PC-9 (cell line): ENCODE data around the gene RREB1. TPM values are rescaled to one million over a fixed set of nuclear protein-coding genes. Genes with fewer than 3 reads are reported as not detected.

Source experiments
- BruUV-seq: library from RNA; stranded (reverse); fragments of 400-500 nt; replicated peaks from 2 replicates; lab custom pipeline; 2021; lab: Mats Ljungman, UMichigan
- CTCF ChIA-PET: fragments of 300-600 bp; sonication (Branson Sonifier 250); formaldehyde crosslinking; loops from one replicate; lab custom pipeline; 2022; ENCODE audit warnings: antibody characterized with exemption; lab: Charles Lee
- POLR2A ChIA-PET: fragments of 300-600 bp; sonication (Branson Sonifier 250); formaldehyde crosslinking; loops from one replicate; lab custom pipeline; 2022; ENCODE audit warnings: antibody characterized with exemption; ENCODE audit not compliant: unreplicated experiment; lab: Charles Lee
- DNase-seq, 2 experiments: peaks; one replicate each; pipeline versions ENCODE4 v3.0.0 to v3.0.0-alpha.2; 2015 to 2022; ENCODE audit warnings: mixed read lengths in 1 of 2
- H2AFZ ChIP-seq: fragments of 200-600 bp; sonication (generic); 2 replicates; pipeline ENCODE4 v1.8.1; 2017; ENCODE audit warnings: antibody characterized with exemption
- H3F3A ChIP-seq: fragments of 200-600 bp; sonication (generic); 2 replicates; pipeline ENCODE4 v1.8.1; 2017; ENCODE audit warnings: antibody characterized with exemption, mild to moderate bottlenecking, low read depth; ENCODE audit not compliant: insufficient read depth
- H3K27ac ChIP-seq: fragments of 200-600 bp; sonication (generic); 2 replicates; pipeline ENCODE4 v1.6.1; 2016; ENCODE audit warnings: mixed run types
- H3K27me3 ChIP-seq: fragments of 200-600 bp; sonication (generic); 2 replicates; pipeline ENCODE4 v1.6.1; 2016; ENCODE audit warnings: low read depth, mixed run types; ENCODE audit not compliant: insufficient read depth
- H3K36me3 ChIP-seq: fragments of 200-600 bp; sonication (generic); 2 replicates; pipeline ENCODE4 v1.6.1; 2016; ENCODE audit warnings: low read depth, mixed run types
- H3K4me1 ChIP-seq: fragments of 200-600 bp; sonication (generic); replicated peaks from 2 replicates; pipeline ENCODE4 v1.6.1; 2016; ENCODE audit warnings: mixed run types; ENCODE audit not compliant: insufficient read depth
- H3K4me2 ChIP-seq: fragments of 200-600 bp; sonication (generic); 2 replicates; pipeline ENCODE4 v1.6.1; 2017; ENCODE audit warnings: mixed run types
- H3K4me3 ChIP-seq: fragments of 200-600 bp; sonication (generic); 2 replicates; pipeline ENCODE4 v1.6.1; 2016; ENCODE audit warnings: mixed run types
- H3K79me2 ChIP-seq: fragments of 200-600 bp; sonication (generic); 2 replicates; pipeline ENCODE4 v1.6.1; 2017; ENCODE audit warnings: low read depth, mixed run types
- H3K9me2 ChIP-seq: fragments of 200-600 bp; sonication (generic); 2 replicates; pipeline ENCODE4 v1.8.1; 2017; ENCODE audit warnings: mild to moderate bottlenecking; ENCODE audit not compliant: insufficient read depth
- H3K9me3 ChIP-seq: fragments of 200-600 bp; sonication (generic); 2 replicates; pipeline ENCODE4 v1.8.1; 2016; ENCODE audit warnings: low read depth; ENCODE audit not compliant: insufficient read depth
- H4K20me1 ChIP-seq: fragments of 200-600 bp; sonication (generic); 2 replicates; pipeline ENCODE4 v1.8.1; 2017; ENCODE audit not compliant: insufficient read depth
- CTCF ChIP-seq: fragments of 200-600 bp; sonication (generic); conservative IDR thresholded peaks from 2 replicates; pipeline ENCODE4 v1.6.1; 2017; ENCODE audit warnings: mixed run types, antibody characterized with exemption, mild to moderate bottlenecking, moderate library complexity
- EZH2 ChIP-seq: fragments of 200-600 bp; sonication (generic); IDR thresholded peaks from 2 replicates; pipeline ENCODE4 v1.8.0; 2017; ENCODE audit warnings: antibody characterized with exemption, low read depth
- intact Hi-C: fragments of 100-400 bp; cut with micrococcal nuclease; formaldehyde crosslinking; loops from one replicate; pipeline ENCODE4 v1.10.0; 2022; ENCODE audit not compliant: unreplicated experiment
- total RNA-seq: library from RNA; stranded (reverse); gene quantifications from 2 replicates; pipeline ENCODE4 v1.2.3, GENCODE V29; 2021

Gene RREB1
- total RNA-seq, 1 experiment from 2014 or later, result 38.4 TPM

- Histone ChIP-seq H3F3A (no peaks in the 10 kb centered on the region), H3K4me2 (no peak overlapping the region), H3K27me3 (no peaks in the 10 kb centered on the region), H3K36me3 (no peaks in the 10 kb centered on the region), H3K4me3 (no peak overlapping the region), H3K9me2 (no peaks in the 10 kb centered on the region), H2AFZ (no peak overlapping the region), H4K20me1 (peaks cover 8% of the 10 kb centered on the region), H3K4me1 (no peaks in the 10 kb centered on the region), H3K27ac (no peak overlapping the region), H3K79me2 (peaks cover 99% of the 10 kb centered on the region), H3K9me3 (no peaks in the 10 kb centered on the region)
- no peak for DNase-seq
- intact Hi-C loops, result no loop called here
- TF ChIP-seq CTCF, result no peak
- no peak for TF ChIP-seq EZH2
- ChIA-PET CTCF (no interaction called here), POLR2A (no interaction called here)
- BruUV-seq, result no TSS peak
These were observed 14.9 kb downstream of the RREB1 start for GRCh38 chr6:7122684-7123083.

- CTCF ChIA-PET, result no interaction called here
These were observed 16.4 kb downstream of the RREB1 start for GRCh38 chr6:7124114-7124513.

GRCh38 chr6:7124636-7125035 is 16.9 kb downstream of the RREB1 start:
- no peaks in the 10 kb centered on the region for H3K9me2 ChIP-seq
- ChIA-PET CTCF (no interaction called here), POLR2A (no interaction called here)
- no peaks in the 10 kb centered on the region for H3F3A ChIP-seq
- no peaks in the 10 kb centered on the region for H3K36me3 ChIP-seq
- peaks cover 99% of the 10 kb centered on the region for H3K79me2 ChIP-seq
- no peaks in the 10 kb centered on the region for H3K9me3 ChIP-seq
- DNase-seq, result no peak
- no peak overlapping the region for H3K27ac ChIP-seq
- no TSS peak for BruUV-seq
- no peak overlapping the region for H3K4me2 ChIP-seq
- intact Hi-C loops, result no loop called here
- H2AFZ ChIP-seq, result no peak overlapping the region
- TF ChIP-seq EZH2, result no peak
- no peak for TF ChIP-seq CTCF
- H3K27me3 ChIP-seq, result no peaks in the 10 kb centered on the region
- no peaks in the 10 kb centered on the region for H3K4me1 ChIP-seq
- H4K20me1 ChIP-seq, result peaks cover 11% of the 10 kb centered on the region
- no peak overlapping the region for H3K4me3 ChIP-seq

More at GRCh38 chr6:7124114-7124513, 16.4 kb downstream of the RREB1 start:
- no peak overlapping the region for H3K27ac ChIP-seq
- intact Hi-C loops, result no loop called here
- H4K20me1 ChIP-seq, result peaks cover 11% of the 10 kb centered on the region
- no peaks in the 10 kb centered on the region for H3K9me3 ChIP-seq
- no peaks in the 10 kb centered on the region for H3F3A ChIP-seq
- H3K4me3 ChIP-seq, result no peak overlapping the region
- H3K4me2 ChIP-seq, result no peak overlapping the region
- H3K36me3 ChIP-seq, result no peaks in the 10 kb centered on the region
- no peak for DNase-seq
- no peaks in the 10 kb centered on the region for H3K27me3 ChIP-seq
- no peak overlapping the region for H2AFZ ChIP-seq
- no peaks in the 10 kb centered on the region for H3K9me2 ChIP-seq
- peaks cover 99% of the 10 kb centered on the region for H3K79me2 ChIP-seq
- H3K4me1 ChIP-seq, result no peaks in the 10 kb centered on the region
- POLR2A ChIA-PET, result no interaction called here
- TF ChIP-seq EZH2 (no peak), CTCF (no peak)
- BruUV-seq, result no TSS peak
